A204.1 (cell line): ENCODE results near the gene HDHD2.

Source experiments
- FAIRE-seq: peaks from 2 replicates; lab custom pipeline; 2012; peaks lifted over from hg19 to GRCh38; lab: Jason Lieb, UNC

Gene HDHD2

GRCh38 chr18:47062471-47062870 lies 87.8 kb downstream of the HDHD2 start:
- FAIRE-seq, result no peak
